HG03354 (cell line): ENCODE data around the gene HSPB9.

Experiments
- ATAC-seq: cut with Tn5 transposase; IDR thresholded peaks from one replicate; pipeline ENCODE4 v1.9.1; 2021; ENCODE audit warnings: mild to moderate bottlenecking; ENCODE audit not compliant: unreplicated experiment, poor library complexity, severe bottlenecking

The HSPB9 gene

DNA sequence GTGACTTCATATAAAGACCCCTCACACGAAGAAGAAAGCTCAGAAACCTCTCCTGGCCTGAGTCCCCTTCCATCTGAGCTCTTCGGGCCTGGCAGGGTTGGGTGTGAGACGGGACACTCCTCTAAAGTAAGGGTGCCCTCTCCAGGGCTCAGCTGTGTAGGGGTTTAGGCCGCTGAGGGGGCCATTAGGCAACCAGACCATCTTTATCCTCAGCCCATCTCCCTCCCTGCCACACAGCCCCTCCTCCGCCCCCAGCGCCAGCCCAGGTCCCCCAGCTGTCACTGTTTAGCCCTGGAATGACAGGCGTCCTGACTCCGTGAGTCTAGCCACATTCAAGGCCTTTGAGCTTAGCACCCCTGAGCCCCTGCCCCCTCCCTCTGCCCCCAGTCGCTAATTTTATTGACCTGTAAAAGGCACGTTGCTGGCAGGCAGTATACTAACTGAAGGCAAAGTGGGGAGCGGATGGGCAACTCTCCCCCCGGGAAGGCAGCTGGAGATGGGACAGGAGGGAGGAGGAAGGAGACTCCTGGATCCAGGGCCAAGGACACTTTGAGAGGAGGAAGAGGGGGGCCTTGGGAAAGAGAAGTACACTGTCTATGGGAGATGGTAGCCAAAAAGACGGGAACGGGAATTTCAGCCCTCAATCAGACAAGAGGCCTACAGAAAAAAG, 23.7 kb upstream of the HSPB9 start:
- ATAC-seq, result no peak

DNA sequence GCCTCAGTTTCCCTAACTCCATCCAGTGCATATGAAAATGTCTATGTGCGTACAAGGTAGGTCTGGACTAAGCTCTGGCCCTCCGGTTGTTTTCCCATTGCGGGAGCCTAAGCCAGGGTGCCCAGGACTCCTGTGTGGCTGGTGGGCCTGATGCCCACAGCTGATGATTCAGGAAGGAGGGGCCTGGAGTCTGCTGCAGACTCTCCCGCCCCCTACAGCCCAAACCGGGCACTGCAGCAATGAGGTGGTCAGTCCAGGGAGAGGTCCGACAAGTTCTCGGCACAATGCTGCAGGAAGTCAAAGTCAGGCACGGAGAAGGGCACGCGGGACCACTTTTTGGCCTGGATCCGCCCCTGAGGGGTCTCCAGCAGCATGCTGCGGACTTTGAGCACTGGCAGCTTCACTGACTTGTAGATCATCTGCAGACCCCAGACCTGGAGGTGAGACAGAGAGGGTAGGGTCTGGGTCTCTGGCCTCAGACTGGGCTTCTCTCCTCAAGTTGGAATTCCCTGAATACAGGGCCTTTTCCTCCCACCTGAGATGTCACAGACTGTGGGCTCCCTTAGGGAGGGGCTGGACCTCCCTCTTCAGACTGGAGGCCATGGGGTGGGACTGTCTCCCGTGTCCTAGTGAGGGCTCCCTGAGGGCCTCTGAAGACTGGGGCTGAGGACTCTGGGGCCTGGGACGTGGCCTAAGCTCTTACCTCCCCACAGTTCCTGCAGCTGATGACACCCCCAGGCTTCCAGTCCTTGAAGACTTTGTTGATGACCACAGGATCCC, 20.9 kb upstream of the HSPB9 start:
- no peak for ATAC-seq

DNA sequence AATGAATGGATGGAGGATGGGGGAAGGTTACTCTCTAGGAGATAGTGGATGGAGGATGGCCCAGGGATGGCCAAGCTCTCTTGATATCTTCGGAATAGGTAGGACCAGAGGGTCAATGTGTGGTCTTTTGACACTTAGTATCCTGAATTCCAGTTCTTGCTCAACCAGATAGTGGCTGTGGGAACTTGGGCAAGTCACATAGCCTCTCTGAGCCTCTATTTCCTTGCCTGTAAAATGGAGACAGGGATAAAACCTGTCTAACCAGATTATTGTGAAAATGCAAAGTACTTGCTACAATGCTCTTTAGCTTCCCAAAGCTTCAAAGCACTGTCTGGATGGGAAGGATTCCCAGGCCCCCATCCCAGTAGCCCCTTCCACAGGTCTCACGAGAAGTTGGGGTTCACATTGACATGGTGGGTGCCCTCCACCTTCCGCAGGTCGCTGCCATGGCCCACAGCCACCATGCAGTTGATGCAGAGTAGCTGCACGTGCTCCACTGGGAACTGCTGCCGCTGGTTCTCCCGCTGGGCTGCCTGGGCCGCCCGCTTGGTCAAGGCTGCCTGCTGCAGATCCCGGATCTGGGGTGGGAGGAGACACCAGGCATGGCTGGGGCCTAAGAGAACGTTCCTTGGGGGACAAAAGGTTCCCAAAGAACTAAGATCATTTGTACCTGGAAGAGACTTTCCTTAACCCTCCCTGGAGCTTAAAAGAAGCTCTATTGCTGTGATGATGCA, 19.2 kb upstream of the HSPB9 start:
- ATAC-seq, result no peak

DNA sequence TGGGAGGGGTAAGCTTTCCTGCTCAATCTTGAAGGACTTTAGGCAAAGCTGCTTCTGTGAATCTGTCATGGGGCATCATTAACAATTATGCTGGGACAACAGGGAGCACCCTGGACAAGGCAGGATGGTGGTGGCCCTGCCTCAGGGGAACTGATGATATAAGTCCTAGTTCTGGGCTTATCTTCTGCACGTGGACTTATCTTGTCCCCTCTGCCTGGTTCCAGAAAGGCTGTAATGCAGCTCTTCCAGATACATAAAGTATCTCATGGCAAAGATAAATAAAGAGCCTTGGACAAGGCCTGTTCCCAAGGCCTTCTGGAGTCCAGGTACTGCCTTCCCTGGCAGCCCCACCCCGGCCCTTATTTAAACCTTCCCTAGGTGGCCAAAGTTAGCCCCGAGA, 18.3 kb upstream of the HSPB9 start:
- ATAC-seq, result no peak

DNA sequence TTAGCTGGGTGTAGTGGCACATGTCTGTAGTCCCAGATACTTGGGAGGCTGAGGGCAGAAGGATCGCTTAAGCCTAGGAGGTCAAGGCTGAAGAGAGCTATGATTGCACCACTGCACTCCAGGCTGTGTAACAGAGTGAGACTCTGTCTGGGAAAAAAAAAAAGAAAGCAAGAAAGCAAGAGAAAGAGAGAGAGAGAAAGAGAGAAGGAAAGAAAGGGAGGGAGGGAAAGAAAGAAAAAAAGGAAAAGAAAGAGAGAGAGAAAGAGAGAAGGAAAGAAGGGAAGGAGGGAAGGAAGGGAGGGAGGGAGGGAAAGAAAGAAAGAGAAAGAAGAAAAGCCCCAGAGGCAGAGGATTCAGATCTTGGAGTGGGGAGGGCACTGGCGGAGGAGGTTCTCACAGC, 16.6 kb upstream of the HSPB9 start:
- no peak for ATAC-seq

DNA sequence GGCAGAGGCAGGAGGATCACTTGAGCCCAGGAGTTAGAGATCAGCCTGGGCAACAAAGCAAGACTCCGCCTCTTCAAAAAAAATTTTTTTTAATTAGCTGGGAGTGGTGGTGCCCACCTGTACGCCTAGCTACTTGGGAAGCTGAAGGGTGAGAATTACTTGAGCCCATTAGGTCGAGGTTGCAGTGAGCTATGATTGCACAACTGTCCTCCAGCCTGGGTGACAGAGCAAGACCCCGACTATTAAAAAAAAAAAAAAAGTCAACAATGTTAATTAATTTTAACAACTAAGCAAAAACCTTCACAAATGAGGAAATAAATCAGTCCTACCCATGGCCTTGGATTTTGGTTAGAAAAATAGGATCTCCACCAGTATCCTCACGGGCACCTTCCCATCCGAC, 15.5 kb upstream of the HSPB9 start:
- ATAC-seq, result no peak

DNA sequence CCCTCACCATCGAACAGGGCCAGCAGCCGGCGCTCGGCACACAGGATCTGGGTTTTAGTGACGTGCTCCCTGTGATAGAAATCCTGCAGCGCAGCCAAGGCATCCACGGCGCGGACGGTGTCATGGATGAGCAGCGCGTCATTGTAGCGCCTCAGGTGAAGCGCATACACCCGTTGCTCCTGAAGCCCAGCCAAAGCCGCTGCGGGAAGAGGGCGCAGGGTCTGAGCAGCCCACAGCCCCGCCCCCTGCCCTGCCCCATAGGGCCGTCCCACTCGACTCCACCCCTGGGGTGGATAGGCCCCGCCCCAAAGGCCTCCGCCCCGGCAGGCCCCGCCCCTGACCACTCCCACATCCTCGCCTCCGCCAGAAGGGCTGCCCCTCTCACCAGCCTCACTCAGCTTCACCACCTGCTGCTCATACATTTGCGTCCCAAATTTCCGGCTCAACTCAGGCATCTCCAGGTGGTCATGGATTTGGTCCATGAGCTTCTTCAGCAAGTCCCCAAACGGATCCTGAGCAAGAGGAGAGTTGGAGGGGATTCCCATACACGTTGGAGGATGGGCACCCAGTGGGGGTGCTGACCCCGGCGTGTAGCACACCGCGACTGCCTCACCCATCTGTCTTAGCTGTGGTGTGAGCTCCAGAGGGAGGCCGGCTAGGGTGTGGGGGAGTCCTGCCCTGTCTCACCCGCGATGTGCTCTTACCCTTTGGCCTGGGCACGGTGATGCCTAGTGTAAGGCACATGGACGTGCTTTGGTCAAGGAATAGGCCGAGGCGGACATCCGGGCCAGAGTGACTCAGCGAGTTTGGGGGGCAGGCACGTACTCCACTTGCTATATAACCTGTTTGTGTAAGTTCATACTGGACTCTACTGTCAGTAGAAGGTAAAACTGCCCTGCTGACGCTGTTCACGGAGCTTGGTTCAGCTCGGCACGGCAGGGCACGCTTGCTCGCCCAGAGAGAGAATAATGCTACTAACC, 14.7 kb upstream of the HSPB9 start:
- ATAC-seq, result peak; percentile 54

DNA sequence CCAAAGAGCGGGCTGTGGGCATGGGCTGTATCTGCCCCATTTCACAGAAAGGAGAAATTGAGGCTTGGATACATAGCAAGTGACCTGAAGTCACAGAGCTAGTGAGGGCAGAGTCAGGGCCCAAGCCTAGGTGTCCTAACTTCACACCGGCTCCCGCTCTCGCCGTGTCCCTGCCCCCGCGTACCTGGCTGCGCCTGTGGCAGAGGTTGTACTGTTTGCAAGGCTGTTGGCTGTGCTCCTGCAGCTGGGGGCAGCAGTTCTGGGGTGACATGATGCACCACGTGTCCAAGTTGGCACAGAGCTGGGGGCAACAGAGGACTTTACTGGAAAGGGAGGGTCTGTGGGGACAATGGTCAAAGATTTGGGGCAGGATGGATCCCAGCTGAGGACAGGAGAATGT, 13.5 kb upstream of the HSPB9 start:
- no peak for ATAC-seq

DNA sequence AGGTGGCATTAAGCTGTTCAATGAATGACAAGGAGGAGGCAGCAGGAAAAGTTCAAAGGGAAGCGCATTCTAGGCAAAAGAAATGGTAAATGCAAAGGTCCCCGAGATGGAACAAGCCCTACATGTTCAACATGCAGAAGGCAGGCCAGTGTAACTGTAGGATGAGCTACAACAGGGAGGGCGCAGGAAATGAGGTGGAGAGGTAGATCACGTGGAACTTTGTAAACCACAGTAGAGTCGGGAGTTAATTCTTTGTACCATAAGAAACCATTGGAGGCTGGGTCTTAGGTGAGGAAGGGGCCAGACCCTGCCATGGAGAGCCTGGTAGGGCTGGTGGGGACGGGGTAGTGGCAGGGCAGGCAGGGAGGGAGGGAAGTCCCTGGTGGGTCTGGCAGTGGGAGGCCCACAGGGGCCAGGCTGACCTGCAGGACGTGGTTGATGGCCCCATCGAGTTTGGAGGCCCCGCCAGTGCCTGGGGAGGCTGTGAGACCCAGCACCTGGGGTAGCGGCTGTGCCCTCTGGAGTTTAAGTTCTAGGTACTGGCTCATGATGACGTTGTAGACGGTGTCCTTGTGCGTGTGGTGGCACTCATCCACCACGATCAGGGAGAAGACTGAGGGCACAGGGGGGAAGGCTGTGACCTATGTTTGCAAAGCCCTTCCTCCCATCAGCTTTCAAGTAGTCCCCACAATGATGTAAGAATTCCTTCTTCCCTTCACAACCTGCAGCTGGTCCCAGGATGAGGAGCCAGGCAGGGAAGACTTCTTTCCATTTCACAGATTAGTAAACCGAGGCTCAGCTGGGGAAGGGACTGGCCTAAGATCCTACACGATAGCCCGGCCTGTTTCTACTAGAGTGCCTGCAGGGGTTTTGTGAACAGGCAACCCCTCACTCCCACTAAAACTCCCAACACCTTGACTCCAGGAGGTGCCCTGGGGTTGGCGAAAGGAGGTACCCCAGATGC, 12.0 kb upstream of the HSPB9 start:
- ATAC-seq, result no peak

DNA sequence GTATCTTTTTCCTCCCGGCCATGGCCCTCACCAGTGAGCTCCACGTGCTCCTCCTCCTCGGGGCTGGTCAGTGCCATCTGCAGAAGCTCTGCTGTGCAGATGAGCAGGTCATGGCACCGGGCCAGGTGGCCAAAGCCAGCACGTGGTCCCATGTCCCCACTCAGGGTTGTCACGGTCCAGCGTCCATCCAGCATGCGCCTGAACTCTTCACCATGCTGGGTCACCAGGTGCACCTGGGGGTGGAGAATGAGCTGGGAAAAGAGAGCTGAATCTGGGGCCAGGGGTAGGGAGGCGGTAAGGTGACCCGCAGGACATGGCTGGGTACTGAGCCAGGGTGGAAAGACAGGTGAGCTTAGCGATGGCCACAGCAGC, 11.4 kb upstream of the HSPB9 start:
- no peak for ATAC-seq

DNA sequence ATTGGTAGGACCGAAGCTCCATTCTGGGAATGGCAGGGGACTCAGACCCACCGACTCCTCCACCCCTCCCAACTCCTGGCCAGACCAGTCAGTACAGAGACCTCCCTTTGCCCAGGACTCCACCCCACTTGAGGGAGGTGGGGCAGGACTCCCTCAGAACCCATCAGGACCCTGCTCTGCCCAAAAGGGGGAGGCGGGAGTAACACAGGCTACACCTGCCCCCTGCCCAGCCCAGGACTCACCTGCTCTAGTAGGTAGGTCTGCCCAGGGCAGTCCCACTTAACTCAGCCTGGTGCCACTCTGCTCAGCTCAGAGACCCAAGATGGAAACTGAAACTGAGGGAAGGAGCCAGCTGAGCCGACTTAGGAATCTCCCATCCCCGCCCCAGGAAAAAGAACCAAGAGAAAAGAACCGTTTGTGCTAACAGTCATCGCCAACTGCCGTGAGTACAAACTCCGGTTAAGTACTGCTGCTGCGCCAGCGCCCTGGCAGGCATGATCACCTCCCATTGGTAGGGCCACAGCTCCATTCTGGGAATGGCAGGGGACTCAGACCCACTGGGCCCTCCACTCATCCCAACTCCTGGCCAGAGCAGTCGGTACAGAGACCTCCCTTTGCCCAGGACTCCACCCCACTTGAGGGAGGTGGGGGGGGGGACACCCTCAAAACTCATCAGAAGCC, 10.6 kb upstream of the HSPB9 start:
- peak; percentile 18 for ATAC-seq

DNA sequence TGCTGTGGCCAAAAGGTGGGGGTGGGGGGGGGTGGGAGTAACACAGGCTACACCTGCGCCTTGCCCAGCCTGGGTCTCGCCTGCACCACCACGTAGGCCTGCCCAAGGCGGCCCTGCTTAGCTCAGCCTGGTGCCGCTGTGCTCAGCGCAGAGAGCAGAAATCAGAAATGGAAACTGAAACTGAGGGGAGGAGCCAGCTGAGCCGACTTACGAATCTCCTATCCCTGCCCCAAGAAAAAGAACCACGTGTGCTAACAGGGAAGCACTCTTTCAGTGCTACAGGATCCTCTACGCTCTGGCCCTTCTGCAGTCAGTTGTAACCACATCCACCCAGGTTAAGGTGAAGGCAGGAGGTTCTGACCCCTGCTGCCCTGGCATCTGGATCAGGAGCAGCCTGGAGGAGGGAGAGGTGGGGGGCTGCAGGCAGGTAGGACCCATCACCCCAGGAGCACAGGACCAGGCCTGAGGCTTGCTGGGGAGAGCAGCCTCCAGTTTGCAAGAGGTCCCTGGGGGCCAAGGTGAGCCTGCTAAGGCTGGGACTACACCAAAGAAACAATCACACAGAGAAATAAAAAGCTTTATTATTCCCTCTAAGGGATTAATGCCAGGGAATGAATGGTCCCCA, 9.9 kb upstream of the HSPB9 start, which contains the start of gene DHX58:
Gene DHX58, minus strand, starts transcription at position 163 of the 625 bp plus-strand sequence. CDS start 822 bp downstream, outside the sequence.
- peak; percentile 79 for ATAC-seq

DNA sequence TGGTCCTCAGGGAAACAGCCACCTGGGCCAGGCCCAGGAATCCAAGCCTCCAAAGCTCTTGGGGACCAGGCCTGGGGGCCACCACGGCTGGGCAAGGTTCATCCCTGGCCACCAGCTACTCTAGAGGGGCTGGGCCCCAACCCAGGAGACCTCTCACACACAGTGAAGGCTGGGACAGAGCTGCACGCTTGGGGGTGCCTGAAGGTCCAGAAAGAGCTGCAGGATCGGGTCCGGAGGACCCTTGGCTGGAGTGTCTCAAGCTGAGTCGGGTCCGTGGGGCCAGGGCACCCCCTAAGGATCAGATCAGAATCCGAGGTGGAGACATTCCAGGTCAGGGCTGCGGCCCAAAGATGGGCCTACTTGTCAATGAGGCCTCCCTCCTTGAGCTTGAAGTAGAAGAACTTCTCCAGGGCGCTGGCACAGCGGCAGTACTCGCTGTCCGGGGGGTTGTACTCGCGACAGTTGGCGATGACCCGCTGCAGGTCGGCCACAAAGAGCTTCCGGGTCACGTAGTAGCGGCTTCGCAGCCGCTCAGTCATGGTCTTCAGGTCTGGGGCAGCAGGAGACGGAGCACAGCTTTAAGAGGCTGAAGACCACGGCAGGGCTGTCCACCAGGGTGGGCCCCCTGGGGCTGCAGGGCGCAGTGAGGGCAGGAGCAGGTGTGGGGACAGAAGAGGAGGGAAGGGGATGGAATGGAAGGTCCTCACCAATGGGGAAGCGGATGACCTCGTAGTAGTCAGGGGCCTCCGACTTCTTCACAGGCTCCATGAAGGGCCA, 9.1 kb upstream of the HSPB9 start:
- ATAC-seq, result no peak

DNA sequence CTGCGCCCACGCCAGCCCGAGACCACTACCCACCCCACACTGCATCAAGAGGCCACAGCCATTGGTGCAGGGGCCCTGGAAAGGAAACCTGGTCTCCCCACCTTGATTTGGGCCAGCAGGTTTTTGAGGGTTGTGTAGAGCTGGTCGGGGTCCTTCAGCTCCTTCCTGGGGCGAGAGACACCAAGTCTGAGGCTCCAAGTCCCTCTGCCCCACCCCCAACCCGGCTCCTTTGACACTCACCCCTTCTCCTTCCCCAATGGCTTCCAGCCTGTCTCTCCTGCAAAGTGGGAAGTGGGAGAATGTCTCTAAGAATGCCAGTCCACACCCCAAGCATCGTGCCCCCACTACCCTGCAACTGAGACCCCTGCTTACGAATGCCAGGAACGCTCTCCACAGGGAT, 8.5 kb upstream of the HSPB9 start:
- no peak for ATAC-seq

DNA sequence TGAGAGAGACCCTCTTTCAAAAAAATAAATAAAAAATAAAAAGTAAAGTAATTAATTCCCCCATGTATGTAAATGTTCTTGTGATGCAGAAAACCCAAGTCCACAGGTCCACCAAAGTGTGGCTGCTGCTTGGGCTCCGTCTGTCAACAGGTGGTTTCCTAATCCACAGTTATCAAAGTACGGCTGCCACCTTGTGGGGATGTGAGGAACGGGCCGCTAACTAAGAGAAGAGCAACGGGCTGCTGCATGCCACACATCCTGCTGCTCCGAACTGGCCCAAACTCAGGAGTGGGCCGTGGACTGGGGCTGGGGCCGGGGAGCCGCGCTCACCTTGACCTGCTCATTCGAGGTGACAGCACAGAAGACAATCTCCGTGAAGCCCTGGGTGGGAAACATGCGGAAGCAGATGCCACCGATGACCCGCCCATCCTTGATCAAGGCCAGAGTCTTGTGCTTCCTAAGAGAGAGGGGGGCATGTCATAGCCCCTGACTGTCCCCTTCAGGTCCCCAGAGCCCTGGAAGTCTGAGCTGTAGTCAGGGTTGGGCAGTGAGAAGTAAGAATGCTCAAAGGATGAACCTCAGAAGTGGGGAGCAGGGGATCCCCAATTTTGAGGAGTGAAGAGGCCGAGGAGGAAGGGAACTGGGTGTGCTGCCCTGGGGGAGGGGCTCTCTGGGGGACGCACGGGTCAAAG, 5.8 kb upstream of the HSPB9 start:
- ATAC-seq, result no peak

DNA sequence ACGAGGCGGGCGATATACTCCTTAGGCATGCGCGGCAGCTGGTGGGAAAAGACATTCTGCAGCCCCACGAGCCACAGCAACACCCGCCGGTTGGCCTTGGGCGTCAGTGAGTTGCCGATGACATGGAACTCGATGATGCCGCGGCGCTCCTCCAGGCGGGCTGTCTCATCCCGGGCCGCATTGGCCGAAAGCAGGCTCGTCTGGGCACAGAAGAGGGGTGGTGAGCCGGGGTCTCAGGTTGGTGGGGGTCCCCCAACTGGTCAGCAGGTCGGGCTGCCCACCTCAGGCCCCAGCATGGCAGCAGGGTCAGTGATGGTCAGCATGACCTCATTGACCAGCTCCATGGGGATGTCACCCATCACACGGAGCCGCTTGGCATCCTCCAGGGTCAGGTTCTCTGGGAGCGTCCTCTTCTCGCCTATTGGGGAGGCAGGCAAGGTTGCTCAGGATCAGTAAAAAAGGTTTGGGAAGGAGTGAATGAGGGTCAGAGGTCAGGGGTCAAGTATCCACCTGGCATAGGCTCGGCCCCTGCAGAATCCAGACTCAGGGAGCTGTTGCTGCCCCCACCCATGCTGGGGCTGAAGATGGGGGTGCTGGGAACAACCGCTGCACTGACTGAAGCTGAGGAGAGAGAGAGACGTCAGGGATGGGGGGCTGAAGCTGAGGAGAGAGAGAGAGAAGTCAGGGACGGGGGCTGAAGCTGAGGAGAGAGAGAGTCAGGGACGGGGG, 5.0 kb upstream of the HSPB9 start:
- ATAC-seq, result no peak
